ENCODE measurements around the gene CNOT4.

- TF ChIP-seq CTCF (IDR thresholded peaks at IDR 0.05) (no peak), POLR2A (IDR thresholded peaks at IDR 0.05) (no peak), POLR2AphosphoS5 (IDR thresholded peaks at IDR 0.05) (no peak)
Observed at GRCh38 chr7:135337506-135337905, 172.4 kb downstream of the CNOT4 start.
